ENCODE results near the gene SEMA5B.
A peak's percentile ranks its signal among the peaks of the same experiment; 100 is the strongest.

Gene SEMA5B

DNA sequence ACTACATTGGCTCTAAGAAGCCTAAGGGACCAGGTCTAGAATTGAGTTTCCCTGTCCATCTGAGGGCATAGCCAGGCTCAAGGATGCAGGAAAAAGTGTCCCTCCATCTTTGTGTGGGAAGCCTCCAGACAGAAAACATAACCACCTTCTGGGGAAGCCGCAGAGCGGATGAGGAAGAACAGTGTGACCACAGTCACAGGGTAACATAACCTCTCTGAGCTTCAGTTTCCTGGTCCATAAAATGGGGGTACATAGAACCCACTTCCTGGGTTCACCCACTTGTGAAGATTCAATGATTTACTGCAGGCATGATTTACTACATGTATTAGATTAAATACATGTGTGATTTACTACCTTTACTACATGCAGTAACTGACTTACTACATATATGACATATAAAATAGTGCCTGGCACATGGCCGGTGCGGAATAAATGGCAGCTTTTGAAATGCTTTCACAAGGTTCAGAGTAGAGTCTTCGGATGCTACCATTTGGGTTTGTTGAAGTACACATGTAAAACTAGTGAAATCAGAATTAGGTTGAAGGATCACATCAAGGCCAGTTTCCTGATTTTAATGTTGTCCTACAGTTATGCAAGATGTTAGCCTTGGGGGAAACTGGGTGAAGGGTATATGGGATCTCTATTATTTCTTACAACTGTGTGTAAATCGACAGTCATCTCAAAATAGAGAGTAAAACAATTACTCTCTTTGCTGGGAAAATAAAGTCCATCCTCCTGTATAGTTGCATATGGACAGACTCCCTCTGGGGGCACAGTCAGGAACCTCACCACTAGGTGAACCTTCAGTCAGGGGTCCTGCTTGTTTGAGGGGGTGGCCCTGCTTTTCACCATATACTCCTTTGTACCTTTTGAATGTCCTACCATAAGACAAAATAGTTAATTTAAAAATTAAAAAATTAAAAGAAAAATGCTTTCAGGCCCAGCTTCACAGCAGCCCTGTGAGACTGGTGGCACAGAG is 86.0 kb downstream of the SEMA5B start:
- Histone ChIP-seq H3K27ac (peak overlapping the region; percentile 84), H3K27me3 (ENCODE audit: insufficient read depth, low read depth, severe bottlenecking) (no peaks in the 10 kb centered on the region), H3K4me3 (ENCODE audit: low read depth, low read length) (no peak overlapping the region), H3K9me3 (ENCODE audit: severe bottlenecking) (no peaks in the 10 kb centered on the region), H3K36me3 (no peaks in the 10 kb centered on the region)
- no peak for DNase-seq
- TF ChIP-seq, protein P1, sequence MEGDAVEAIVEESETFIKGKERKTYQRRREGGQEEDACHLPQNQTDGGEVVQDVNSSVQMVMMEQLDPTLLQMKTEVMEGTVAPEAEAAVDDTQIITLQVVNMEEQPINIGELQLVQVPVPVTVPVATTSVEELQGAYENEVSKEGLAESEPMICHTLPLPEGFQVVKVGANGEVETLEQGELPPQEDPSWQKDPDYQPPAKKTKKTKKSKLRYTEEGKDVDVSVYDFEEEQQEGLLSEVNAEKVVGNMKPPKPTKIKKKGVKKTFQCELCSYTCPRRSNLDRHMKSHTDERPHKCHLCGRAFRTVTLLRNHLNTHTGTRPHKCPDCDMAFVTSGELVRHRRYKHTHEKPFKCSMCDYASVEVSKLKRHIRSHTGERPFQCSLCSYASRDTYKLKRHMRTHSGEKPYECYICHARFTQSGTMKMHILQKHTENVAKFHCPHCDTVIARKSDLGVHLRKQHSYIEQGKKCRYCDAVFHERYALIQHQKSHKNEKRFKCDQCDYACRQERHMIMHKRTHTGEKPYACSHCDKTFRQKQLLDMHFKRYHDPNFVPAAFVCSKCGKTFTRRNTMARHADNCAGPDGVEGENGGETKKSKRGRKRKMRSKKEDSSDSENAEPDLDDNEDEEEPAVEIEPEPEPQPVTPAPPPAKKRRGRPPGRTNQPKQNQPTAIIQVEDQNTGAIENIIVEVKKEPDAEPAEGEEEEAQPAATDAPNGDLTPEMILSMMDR (IDR thresholded peaks at IDR 0.05; ENCODE audit: low read depth, low read length) = peak; percentile 47

DNA sequence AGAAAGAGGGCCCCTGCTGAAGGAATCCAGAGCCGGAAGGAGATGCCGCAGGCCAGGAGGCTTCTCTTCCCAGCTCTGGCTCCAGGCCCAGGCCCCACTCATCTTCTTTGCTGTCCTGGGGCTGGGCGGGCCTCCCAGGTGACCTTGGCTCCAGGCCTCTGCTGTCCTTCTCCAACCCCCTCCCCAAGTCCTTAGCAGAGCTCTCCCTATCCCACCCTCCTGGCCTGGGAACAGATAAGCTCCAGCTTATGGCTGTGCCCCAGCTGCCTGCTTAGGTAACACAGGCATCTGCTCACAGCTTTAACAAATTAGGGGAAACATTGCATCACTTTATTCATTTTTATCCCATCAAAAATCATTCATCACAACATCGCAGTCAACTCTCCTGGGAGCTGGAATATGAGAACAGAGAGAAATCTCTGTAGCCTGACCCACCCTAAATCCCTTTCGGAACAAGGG is 86.9 kb downstream of the SEMA5B start:
- H3K4me3 ChIP-seq (ENCODE audit: low read depth, low read length) = no peak overlapping the region
- H3K9me3 ChIP-seq (ENCODE audit: severe bottlenecking) = no peaks in the 10 kb centered on the region
- peak overlapping the region; percentile 84 for H3K27ac ChIP-seq
- H3K27me3 ChIP-seq (ENCODE audit: insufficient read depth, low read depth, severe bottlenecking) = no peaks in the 10 kb centered on the region
- DNase-seq = peak; percentile 92
- H3K36me3 ChIP-seq = no peaks in the 10 kb centered on the region
- TF ChIP-seq, protein P1 (IDR thresholded peaks at IDR 0.05; ENCODE audit: low read depth, low read length) = no peak

DNA sequence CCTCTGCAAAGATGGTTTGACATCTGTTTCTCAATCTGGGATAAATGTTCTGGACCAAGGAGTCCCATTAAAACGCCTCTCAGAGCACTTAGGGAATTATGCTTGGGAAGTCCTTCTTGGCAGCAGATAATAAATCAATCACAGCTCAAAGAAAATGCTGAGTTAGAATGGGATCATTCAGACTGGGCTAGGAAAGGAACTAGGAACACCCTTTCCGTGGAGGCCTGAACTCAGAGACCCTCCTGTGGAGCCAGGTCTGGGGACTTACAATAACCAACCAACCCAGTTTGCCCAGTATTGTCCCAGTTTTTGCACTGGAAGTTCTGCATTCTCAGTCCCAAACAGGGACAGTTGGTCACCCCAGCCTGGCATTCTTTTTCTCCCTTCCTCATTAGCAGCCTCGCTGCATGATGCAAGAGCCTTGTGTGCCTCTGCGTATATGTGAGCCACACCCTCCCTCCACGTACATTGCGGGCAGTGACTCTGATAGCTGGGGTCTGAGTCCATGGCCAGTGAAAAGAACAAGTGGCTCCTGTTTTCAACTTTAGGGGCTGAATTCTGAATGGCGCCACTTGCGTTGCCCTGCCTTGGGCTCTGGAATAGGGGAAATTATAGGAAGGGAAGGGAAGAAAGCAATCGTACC is 88.7 kb downstream of the SEMA5B start:
- H3K9me3 ChIP-seq (ENCODE audit: severe bottlenecking) = no peaks in the 10 kb centered on the region
- H3K4me3 ChIP-seq (ENCODE audit: low read depth, low read length) = no peak overlapping the region
- no peaks in the 10 kb centered on the region for H3K36me3 ChIP-seq
- no peaks in the 10 kb centered on the region for H3K27me3 ChIP-seq (ENCODE audit: insufficient read depth, low read depth, severe bottlenecking)
- TF ChIP-seq, protein P1 (IDR thresholded peaks at IDR 0.05; ENCODE audit: low read depth, low read length) = no peak
- DNase-seq = no peak
- H3K27ac ChIP-seq = peak overlapping the region; percentile 84

DNA sequence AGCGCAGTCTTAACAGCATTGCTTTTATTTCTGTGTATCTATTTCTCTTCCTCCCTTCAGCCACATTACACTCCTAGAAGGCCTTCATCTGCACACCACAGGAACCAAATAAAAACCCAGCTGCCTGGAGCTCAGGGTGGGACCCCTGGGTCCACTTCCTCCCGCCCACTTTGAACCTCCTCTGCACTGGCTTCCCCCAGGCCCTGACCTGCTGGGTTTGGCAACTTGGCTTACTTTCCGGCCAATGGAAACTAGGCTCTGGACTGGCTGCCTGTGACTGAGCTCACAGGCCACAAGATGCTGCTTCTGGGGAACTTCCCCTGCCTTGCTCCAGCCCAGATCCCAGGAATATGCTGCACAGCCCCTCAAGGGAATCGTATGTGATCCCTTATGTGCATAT is 89.8 kb downstream of the SEMA5B start:
- H3K27ac ChIP-seq = no peak overlapping the region
- DNase-seq = no peak
- no peaks in the 10 kb centered on the region for H3K9me3 ChIP-seq (ENCODE audit: severe bottlenecking)
- H3K36me3 ChIP-seq = no peaks in the 10 kb centered on the region
- TF ChIP-seq, protein P1 (IDR thresholded peaks at IDR 0.05; ENCODE audit: low read depth, low read length) = no peak
- no peaks in the 10 kb centered on the region for H3K27me3 ChIP-seq (ENCODE audit: insufficient read depth, low read depth, severe bottlenecking)
- H3K4me3 ChIP-seq (ENCODE audit: low read depth, low read length) = no peak overlapping the region

DNA sequence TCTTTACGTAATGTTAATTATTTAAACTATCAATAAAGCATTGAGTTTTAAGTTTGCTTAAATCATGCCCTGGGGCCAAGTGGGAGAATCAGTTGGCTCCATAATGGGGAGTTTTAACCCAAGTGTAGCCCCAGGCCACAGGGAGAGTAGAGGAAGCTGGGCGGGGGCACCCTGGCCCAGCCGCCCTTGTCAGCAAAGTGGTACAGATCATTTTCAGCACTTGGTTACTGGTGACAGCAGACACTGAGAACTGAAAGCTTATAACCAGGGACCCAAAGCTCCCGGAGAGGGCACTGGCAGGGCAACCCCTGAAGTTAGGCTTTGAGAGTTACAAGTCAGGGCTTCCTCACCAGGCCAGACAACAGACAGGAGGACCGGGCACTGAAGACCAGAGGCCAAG is 90.6 kb downstream of the SEMA5B start:
- TF ChIP-seq, protein P1 (IDR thresholded peaks at IDR 0.05; ENCODE audit: low read depth, low read length) = no peak
- no peaks in the 10 kb centered on the region for H3K27me3 ChIP-seq (ENCODE audit: insufficient read depth, low read depth, severe bottlenecking)
- H3K27ac ChIP-seq = peak overlapping the region; percentile 16; the same call in 1 of the 2 replicates
- H3K9me3 ChIP-seq (ENCODE audit: severe bottlenecking) = no peaks in the 10 kb centered on the region
- H3K4me3 ChIP-seq (ENCODE audit: low read depth, low read length) = no peak overlapping the region
- H3K36me3 ChIP-seq = no peaks in the 10 kb centered on the region
- DNase-seq = no peak
